Ovary (tissue), 9 donors: ENCODE results near the gene OXCT2. TPM values are rescaled to one million over a fixed set of nuclear protein-coding genes. Genes with fewer than 3 reads are reported as not detected.
A peak's percentile ranks its signal among the peaks of the same experiment; 100 is the strongest.
"Not testable (repeated sequence)": the region's sequence is repeated elsewhere in the genome, so short reads cannot be mapped to it uniquely, and the experiment has no call there.

Experiments
- DNase-seq, 5 donors: peaks; one replicate each; pipeline ENCODE4 v3.0.0-alpha.2; 2019 to 2020
- H3K27ac ChIP-seq, 2 donors: fragments of 200-600 bp; one replicate each; pipeline versions ENCODE4 v1.5.1 to v1.8.0; 2019 to 2022
- H3K27me3 ChIP-seq: fragments of 200-600 bp; one replicate; pipeline ENCODE4 v1.8.0; 2022
- H3K36me3 ChIP-seq: fragments of 200-600 bp; sonication (generic); one replicate; pipeline ENCODE4 v1.5.1; 2019
- H3K4me1 ChIP-seq: one replicate; pipeline ENCODE4 v1.8.1; 2013; ENCODE audit warnings: mild to moderate bottlenecking, moderate library complexity; ENCODE audit not compliant: insufficient read depth
- H3K4me3 ChIP-seq: fragments of 200-600 bp; sonication (generic); one replicate; pipeline ENCODE4 v1.5.1; 2017
- H3K9me3 ChIP-seq, 2 donors: fragments of 200-600 bp in 1 of 2; sonication (generic) in 1 of 2; one replicate each; pipeline versions ENCODE4 v1.5.1 to v1.8.1; 2013 to 2019; ENCODE audit warnings: mild to moderate bottlenecking in 1 of 2, moderate library complexity in 1 of 2
- CTCF ChIP-seq, 3 donors: fragments of 450-650 bp in 2 of 3; fragments of 200-600 bp in 1 of 3; IDR thresholded peaks; one replicate each; pipeline versions ENCODE4 v1.5.1 to v1.8.0; 2016 to 2022; ENCODE audit warnings: antibody characterized with exemption in 3 of 3, mild to moderate bottlenecking in 1 of 3
- EP300 ChIP-seq: sonication (generic); formaldehyde crosslinking; IDR thresholded peaks from one replicate; pipeline ENCODE4 v1.6.1; 2017; ENCODE audit warnings: antibody characterized with exemption
- POLR2A ChIP-seq: fragments of 450-650 bp; IDR thresholded peaks from one replicate; pipeline ENCODE4 v1.6.1; 2017; ENCODE audit warnings: antibody characterized with exemption, mild to moderate bottlenecking, moderate library complexity
- WGBS, 3 donors: extraction: QIAGEN DNeasy Blood & Tissue Kit in 1 of 3; methylation state at CpG; one replicate each; pipeline versions ENCODE4 v1.1.5 to v1.1.7; 2013 to 2017; 5-methylcytosine and 5-hydroxymethylcytosine counted together
- intact Hi-C, 4 donors: fragments of 100-400 bp; cut with DNase I; formaldehyde crosslinking; loops; one replicate each; pipeline versions ENCODE4 v1.11.0 to v1.15.1; 2022 to 2023
- polyA plus RNA-seq, 2 donors: library from polyadenylated mRNA; stranded (reverse); fragments of 200-250 nt in 1 of 2; fragments of 350-450 nt in 1 of 2; fragmentation: Illumina TruSeq in 1 of 2; extraction: RNeasy Lipid Tissue Mini Kit (QIAGEN cat#74804) in 1 of 2; gene quantifications; one replicate each; pipeline ENCODE4 v1.2.3, GENCODE V29; 2013 to 2014
- total RNA-seq, 7 donors: library from RNA; depleted of rRNA in 2 of 7; stranded (reverse); fragments of >200 nt in 2 of 7; fragmentation: NEBNext Ultra II Directional in 3 of 7; extraction: Animal tissue kit (Norgen Biotek cat#: 25700) in 3 of 7; gene quantifications; one replicate each; pipeline versions ENCODE4 v1.1.0 to v1.2.4, GENCODE V29; 2016 to 2023
- donor health status: DM: no; HTN: no; CAD: no; lungs with moderate emphysema.
- donor health status: DM: no; HTN: no; CAD: no.
- donor health status: Bipolar disorder and iron deficiency.
- donor health status: DM: yes; HTN: yes; CAD: no.
- donor health status: DM: no; HTN: no; CAD: no.
- donor health status: DM: yes; HTN: yes; CAD: no.

The OXCT2 gene
- total and polyA plus RNA-seq, 9 donors, result 0.20 to 7.2 (median 2.4) TPM

GRCh38 chr1:39779821-39780220, 8.7 kb upstream of the OXCT2 start:
- DNase-seq, result no peak
- intact Hi-C loops, result no loop called here
- no peak overlapping the region for H3K4me3 ChIP-seq
- H3K27ac ChIP-seq, result no peak overlapping the region
- 85 to 97% (median 88%) methylated on average over 5 of the region's 5 CpGs for WGBS, 3 donors
- H3K9me3 ChIP-seq, result no peaks in the 10 kb centered on the region
- TF ChIP-seq CTCF (IDR thresholded peaks at IDR 0.05), result no peak
- no peak for TF ChIP-seq EP300
- TF ChIP-seq POLR2A, result no peak
- H3K27me3 ChIP-seq, result no peaks in the 10 kb centered on the region
- H3K4me1 ChIP-seq, result no peaks in the 10 kb centered on the region
- H3K36me3 ChIP-seq, result no peaks in the 10 kb centered on the region

GRCh38 chr1:39779137-39779536, 8.0 kb upstream of the OXCT2 start:
- H3K27me3 ChIP-seq, result no peaks in the 10 kb centered on the region
- peak in 1 of 5 donors; percentile 12 for DNase-seq
- H3K36me3 ChIP-seq, result no peaks in the 10 kb centered on the region
- no peak overlapping the region for H3K27ac ChIP-seq
- intact Hi-C loops, result no loop called here
- no peaks in the 10 kb centered on the region for H3K4me1 ChIP-seq
- no peak for TF ChIP-seq EP300
- TF ChIP-seq CTCF (IDR thresholded peaks at IDR 0.05), result no peak
- H3K9me3 ChIP-seq, result no peaks in the 10 kb centered on the region
- no peak overlapping the region for H3K4me3 ChIP-seq
- 88 to 93% (median 90%) methylated on average over 7 of the region's 7 CpGs for WGBS, 3 donors

- H3K27me3 ChIP-seq, H3K4me3 ChIP-seq, intact Hi-C loops, H3K9me3 ChIP-seq, H3K27ac ChIP-seq, DNase-seq, H3K36me3 ChIP-seq, H3K4me1 ChIP-seq: not testable (repeated sequence)
- WGBS, 3 donors, result 33 to 55% (median 55%) methylated on average over 8 to 12 of the region's 12 CpGs
These were observed 7.4 kb upstream of the OXCT2 start for GRCh38 chr1:39778463-39779099.

GRCh38 chr1:39777896-39778295, 6.7 kb upstream of the OXCT2 start:
- H3K27ac ChIP-seq, H3K4me3 ChIP-seq, intact Hi-C loops, H3K9me3 ChIP-seq, DNase-seq, H3K4me1 ChIP-seq, H3K27me3 ChIP-seq, H3K36me3 ChIP-seq: not testable (repeated sequence)
- 88 to 92% (median 90%) methylated on average over 10 to 15 of the region's 17 CpGs for WGBS, 3 donors

GRCh38 chr1:39777306-39777705, 6.2 kb upstream of the OXCT2 start:
- Histone ChIP-seq H3K36me3 (no peaks in the 10 kb centered on the region), H3K27ac (no peak overlapping the region), H3K9me3 (no peaks in the 10 kb centered on the region), H3K4me3 (no peak overlapping the region), H3K27me3 (no peaks in the 10 kb centered on the region), H3K4me1 (no peaks in the 10 kb centered on the region)
- TF ChIP-seq EP300, result no peak
- TF ChIP-seq CTCF (IDR thresholded peaks at IDR 0.05), result no peak
- no peak for TF ChIP-seq POLR2A
- WGBS, 3 donors, result 76 to 86% (median 81%) methylated on average over 4 of the region's 4 CpGs
- no peak for DNase-seq
- intact Hi-C loops, result no loop called here
